HCT116 (cell line): ENCODE results near the gene ARL9. TPM values are rescaled to one million over a fixed set of nuclear protein-coding genes. Genes with fewer than 3 reads are reported as not detected.

Experiments used
- ATAC-seq: fragments of 200-7000 bp; cut with Tn5 transposase; 2 replicates; pipeline ENCODE4 v1.9.1; 2020; ENCODE audit warnings: mild to moderate bottlenecking, moderate library complexity
- BruUV-seq: library from RNA; stranded (reverse); fragments of 400-500 nt; replicated peaks from 2 replicates; lab custom pipeline; 2021; lab: Mats Ljungman, UMichigan
- CTCF ChIA-PET: fragments of 300-600 bp; sonication (Branson Sonifier 250); formaldehyde crosslinking; loops from one replicate; lab custom pipeline; 2021; ENCODE audit warnings: antibody characterized with exemption; lab: Charles Lee
- POLR2A ChIA-PET: fragments of 300-600, 350-600 bp; sonication (Branson Sonifier 250); formaldehyde crosslinking; loops from one replicate; lab custom pipeline; 2021; ENCODE audit warnings: antibody characterized with exemption; lab: Charles Lee
- RAD21 ChIA-PET, 2 experiments: fragments of 300-600 bp; sonication (Branson Sonifier 250); formaldehyde crosslinking; loops; one replicate each; lab custom pipeline; 2023; ENCODE audit warnings: low total read pairs in 2 of 2; ENCODE audit not compliant: uncharacterized antibody in 2 of 2, unreplicated experiment in 2 of 2, low non-redundant PET in 1 of 2; lab: Charles Lee
- DNase-seq: peaks from one replicate; pipeline ENCODE4 v3.0.0-alpha.2; 2010; ENCODE audit warnings: low read depth, low spot score
- H2AFZ ChIP-seq: fragments of 200-600 bp; shearing (Covaris generic), sonication (generic); 2 replicates; pipeline ENCODE4 v1.6.1; 2017; ENCODE audit warnings: low read depth, mixed run types, mixed read lengths, antibody characterized with exemption, low read length; ENCODE audit not compliant: poor library complexity, severe bottlenecking
- H3K27ac ChIP-seq: 2 replicates; pipeline ENCODE4 v1.5.1; 2012; ENCODE audit warnings: low read depth, low read length
- H3K27me3 ChIP-seq: fragments of 200-600 bp; sonication (generic); 2 replicates; pipeline ENCODE4 v1.6.1; 2016; ENCODE audit warnings: mixed run types, low read length, mixed read lengths; ENCODE audit not compliant: insufficient read depth
- H3K36me3 ChIP-seq, 2 experiments: fragments of 200-500 bp in 1 of 2; fragments of 200-600 bp in 1 of 2; sonication (Bioruptor generic) in 1 of 2; sonication (generic) in 1 of 2; 2 replicates each; pipeline versions ENCODE4 v1.5.1 to v1.6.1; 2014 to 2016; ENCODE audit warnings: low read length in 2 of 2, inconsistent platforms in 1 of 2, mixed read lengths in 1 of 2, mixed run types in 1 of 2; ENCODE audit not compliant: insufficient read depth in 2 of 2, control insufficient read depth in 1 of 2
- H3K4me1 ChIP-seq, 2 experiments: fragments of 200-600 bp in 1 of 2; sonication (generic) in 1 of 2; 2 replicates each; pipeline versions ENCODE4 v1.5.1 to v1.6.1; 2012 to 2017; ENCODE audit warnings: low read length in 2 of 2, inconsistent platforms in 1 of 2, mild to moderate bottlenecking in 1 of 2, mixed read lengths in 1 of 2, mixed run types in 1 of 2, moderate library complexity in 1 of 2; ENCODE audit not compliant: insufficient read depth in 2 of 2, control insufficient read depth in 1 of 2
- H3K4me2 ChIP-seq: fragments of 200-600 bp; sonication (generic); 2 replicates; pipeline ENCODE4 v1.6.1; 2017; ENCODE audit warnings: mixed run types, low read length, mixed read lengths
- H3K4me3 ChIP-seq, 2 experiments: fragments of 200-600 bp in 1 of 2; sonication (generic) in 1 of 2; replicated peaks in 1 of 2; 2 replicates each; pipeline ENCODE4 v1.5.1; 2011 to 2016; ENCODE audit warnings: low read length in 2 of 2, control low read depth in 1 of 2, low read depth in 1 of 2, mild to moderate bottlenecking in 1 of 2, mixed read lengths in 1 of 2, mixed run types in 1 of 2
- H3K79me2 ChIP-seq: fragments of 200-600 bp; sonication (generic); 2 replicates; pipeline ENCODE4 v1.6.1; 2017; ENCODE audit warnings: mild to moderate bottlenecking, mixed run types, low read length, moderate library complexity, mixed read lengths; ENCODE audit not compliant: insufficient read depth
- H3K9ac ChIP-seq: fragments of 200-600 bp; sonication (generic); 2 replicates; pipeline ENCODE4 v1.6.1; 2016; ENCODE audit warnings: low read length, mixed read lengths
- H3K9me2 ChIP-seq: fragments of 200-600 bp; sonication (generic), shearing (Covaris generic); 2 replicates; pipeline ENCODE4 v1.6.1; 2017; ENCODE audit warnings: mixed run types, mild to moderate bottlenecking, moderate library complexity; ENCODE audit not compliant: insufficient read depth
- H3K9me3 ChIP-seq, 2 experiments: fragments of 200-500 bp in 1 of 2; fragments of 200-600 bp in 1 of 2; sonication (Bioruptor generic) in 1 of 2; sonication (generic) in 1 of 2; 2 replicates each; pipeline ENCODE4 v1.6.1; 2014 to 2017; ENCODE audit warnings: low read length in 2 of 2, mixed read lengths in 2 of 2, inconsistent platforms in 1 of 2, low read depth in 1 of 2, mild to moderate bottlenecking in 1 of 2, mixed run types in 1 of 2, moderate library complexity in 1 of 2; ENCODE audit not compliant: control insufficient read depth in 1 of 2, insufficient read depth in 1 of 2
- H4K20me1 ChIP-seq: fragments of 200-600 bp; sonication (generic), shearing (Covaris generic); 2 replicates; pipeline ENCODE4 v1.6.1; 2017; ENCODE audit warnings: mixed run types, mild to moderate bottlenecking, moderate library complexity; ENCODE audit not compliant: insufficient read depth
- JUND ChIP-seq: IDR thresholded peaks from 2 replicates; pipeline ENCODE4 v1.6.1; 2012
- POLR2A ChIP-seq: IDR thresholded peaks from 2 replicates; pipeline ENCODE4 v1.7.0; 2011; ENCODE audit warnings: borderline replicate concordance; ENCODE audit not compliant: insufficient read depth, insufficient read length; ENCODE audit errors: extremely low read depth
- SP1 ChIP-seq: IDR thresholded peaks from 2 replicates; pipeline ENCODE4 v1.6.1; 2012; ENCODE audit warnings: low read depth
- TCF7L2 ChIP-seq: IDR thresholded peaks from 2 replicates; pipeline ENCODE4 v1.7.0; 2011; ENCODE audit warnings: borderline replicate concordance, inconsistent platforms; ENCODE audit not compliant: insufficient read depth, insufficient read length; ENCODE audit errors: extremely low read depth
- ZBTB33 ChIP-seq: IDR thresholded peaks from 2 replicates; pipeline ENCODE4 v1.6.1; 2011; ENCODE audit warnings: mild to moderate bottlenecking, low read length, moderate library complexity; ENCODE audit not compliant: insufficient replicate concordance; ENCODE audit errors: extremely low read depth
- ZNF274 ChIP-seq: fragments of 200-500 bp; sonication (Bioruptor generic); IDR thresholded peaks from 2 replicates; pipeline ENCODE4 v1.6.1; 2014; ENCODE audit warnings: mild to moderate bottlenecking, low read depth, low read length, inconsistent platforms
- intact Hi-C: fragments of 100-400 bp; cut with micrococcal nuclease; formaldehyde crosslinking; loops from 2 replicates; pipeline ENCODE4 v1.10.0; 2022
- total RNA-seq: library from RNA; stranded (reverse); gene quantifications from one replicate; pipeline ENCODE4 v1.2.1, GENCODE V29; 2021; ENCODE audit not compliant: unreplicated experiment
- TF ChIP-seq, protein P1 (sequence below): IDR thresholded peaks from 2 replicates; pipeline ENCODE4 v1.6.1; 2012; ENCODE audit warnings: low read depth

The ARL9 gene
- total RNA-seq, 1 experiment from 2014 or later, result not detected

GRCh38 chr4:56570041-56570440, 64.5 kb downstream of the ARL9 start:
- CTCF ChIA-PET, result interaction anchor here (1.4 kb wide), 1 partner anchor 25 kb away, joined by 5 read pairs; no protein-coding TSS in a partner anchor
- no peak overlapping the region for H3K4me3 ChIP-seq
- H2AFZ ChIP-seq, result no peak overlapping the region
- intact Hi-C loops, result no loop called here
- H3K27ac ChIP-seq, result no peak overlapping the region
- BruUV-seq, result no TSS peak
- POLR2A ChIA-PET, result interaction anchor here (0.7 kb wide), 1 partner anchor 71 kb away, joined by 3 read pairs; no protein-coding TSS in a partner anchor
- H3K36me3 ChIP-seq, result no peaks in the 10 kb centered on the region
- no peaks in the 10 kb centered on the region for H3K79me2 ChIP-seq
- no peak for DNase-seq
- no peaks in the 10 kb centered on the region for H3K4me1 ChIP-seq
- ATAC-seq, result no peak
- H3K27me3 ChIP-seq, result no peaks in the 10 kb centered on the region
- RAD21 ChIA-PET, result interaction anchor here in 1 of 2 experiments (0.6 kb wide), 1 partner anchor 72 kb away, joined by 4 read pairs; no protein-coding TSS in a partner anchor
- H3K9me2 ChIP-seq, result no peaks in the 10 kb centered on the region
- no peaks in the 10 kb centered on the region for H4K20me1 ChIP-seq
- no peak overlapping the region for H3K4me2 ChIP-seq
- no peaks in the 10 kb centered on the region for H3K9me3 ChIP-seq
- TF ChIP-seq, protein P1, sequence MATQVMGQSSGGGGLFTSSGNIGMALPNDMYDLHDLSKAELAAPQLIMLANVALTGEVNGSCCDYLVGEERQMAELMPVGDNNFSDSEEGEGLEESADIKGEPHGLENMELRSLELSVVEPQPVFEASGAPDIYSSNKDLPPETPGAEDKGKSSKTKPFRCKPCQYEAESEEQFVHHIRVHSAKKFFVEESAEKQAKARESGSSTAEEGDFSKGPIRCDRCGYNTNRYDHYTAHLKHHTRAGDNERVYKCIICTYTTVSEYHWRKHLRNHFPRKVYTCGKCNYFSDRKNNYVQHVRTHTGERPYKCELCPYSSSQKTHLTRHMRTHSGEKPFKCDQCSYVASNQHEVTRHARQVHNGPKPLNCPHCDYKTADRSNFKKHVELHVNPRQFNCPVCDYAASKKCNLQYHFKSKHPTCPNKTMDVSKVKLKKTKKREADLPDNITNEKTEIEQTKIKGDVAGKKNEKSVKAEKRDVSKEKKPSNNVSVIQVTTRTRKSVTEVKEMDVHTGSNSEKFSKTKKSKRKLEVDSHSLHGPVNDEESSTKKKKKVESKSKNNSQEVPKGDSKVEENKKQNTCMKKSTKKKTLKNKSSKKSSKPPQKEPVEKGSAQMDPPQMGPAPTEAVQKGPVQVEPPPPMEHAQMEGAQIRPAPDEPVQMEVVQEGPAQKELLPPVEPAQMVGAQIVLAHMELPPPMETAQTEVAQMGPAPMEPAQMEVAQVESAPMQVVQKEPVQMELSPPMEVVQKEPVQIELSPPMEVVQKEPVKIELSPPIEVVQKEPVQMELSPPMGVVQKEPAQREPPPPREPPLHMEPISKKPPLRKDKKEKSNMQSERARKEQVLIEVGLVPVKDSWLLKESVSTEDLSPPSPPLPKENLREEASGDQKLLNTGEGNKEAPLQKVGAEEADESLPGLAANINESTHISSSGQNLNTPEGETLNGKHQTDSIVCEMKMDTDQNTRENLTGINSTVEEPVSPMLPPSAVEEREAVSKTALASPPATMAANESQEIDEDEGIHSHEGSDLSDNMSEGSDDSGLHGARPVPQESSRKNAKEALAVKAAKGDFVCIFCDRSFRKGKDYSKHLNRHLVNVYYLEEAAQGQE, result no peak
- TF ChIP-seq ZBTB33, result no peak
- TF ChIP-seq POLR2A, result no peak
- no peak for TF ChIP-seq JUND
- no peak for TF ChIP-seq SP1
- TF ChIP-seq TCF7L2, result no peak
- no peak for TF ChIP-seq ZNF274
- H3K9ac ChIP-seq, result no peak overlapping the region

Other genes starting within 250 kb of the ARL9 start
- gene AASDH, start 118.3 kb upstream of the ARL9 start, total RNA-seq, result 13.7 TPM
- 78.6 TPM for gene PPAT, start 70.2 kb upstream of the ARL9 start, total RNA-seq
- 324 TPM for gene PAICS, start 69.5 kb upstream of the ARL9 start, total RNA-seq
- 146 TPM for gene SRP72, start 38.2 kb upstream of the ARL9 start, total RNA-seq
- 0.42 TPM for gene HOPX, start 175.5 kb downstream of the ARL9 start, total RNA-seq